Hematopoietic multipotent progenitor cell treated with erythropoietin and hydrocortisone succinate and interleukin-3 and kit ligand, for 4 days (in vitro differentiated cells): ENCODE results near the gene DSCAM.
"Not testable (repeated sequence)": the region's sequence is repeated elsewhere in the genome, so short reads cannot be mapped to it uniquely, and the experiment has no call there.

Experiments used
- DNase-seq: peaks from one replicate; pipeline ENCODE4 v3.0.0-alpha.2; 2015

DSCAM gene

DNA sequence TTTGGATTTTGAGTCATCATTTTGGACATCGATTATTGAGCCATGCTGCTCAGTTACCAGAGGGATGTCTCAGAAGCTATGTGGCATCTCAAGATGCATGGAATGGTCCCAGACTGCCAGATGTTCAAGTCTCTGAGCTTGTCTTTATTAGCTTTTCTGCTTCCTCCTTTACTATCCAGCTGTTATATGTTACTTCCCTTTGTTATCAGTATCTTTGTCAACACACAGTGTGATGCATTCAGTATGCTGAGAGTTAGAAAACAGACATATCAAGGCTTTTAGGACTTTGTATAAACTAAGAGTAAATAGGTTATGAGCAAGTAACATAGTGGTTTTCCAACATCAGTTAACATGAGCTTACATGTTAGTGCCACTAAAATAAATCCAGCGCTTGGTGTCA is 474.5 kb downstream of the DSCAM start:
- DNase-seq = no peak

DNA sequence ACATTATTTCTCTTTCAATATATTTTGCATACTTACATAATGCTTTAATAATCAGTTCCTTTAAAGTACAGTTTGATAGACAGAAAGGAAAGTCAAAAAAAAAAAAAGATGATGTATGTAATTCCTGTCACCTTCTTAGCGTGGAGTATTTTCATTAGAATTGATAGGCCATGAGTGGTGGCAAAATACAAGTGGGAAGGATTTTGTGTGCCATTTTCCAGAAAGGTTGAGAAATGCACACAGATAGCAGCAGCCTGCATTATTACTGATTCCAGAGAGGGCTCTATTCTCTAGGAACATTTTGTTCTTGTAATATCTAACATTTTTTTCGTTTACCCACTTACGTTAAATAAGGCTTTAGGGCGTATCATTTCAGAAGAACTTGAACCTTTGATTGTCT is 475.6 kb downstream of the DSCAM start:
- no peak for DNase-seq

DNA sequence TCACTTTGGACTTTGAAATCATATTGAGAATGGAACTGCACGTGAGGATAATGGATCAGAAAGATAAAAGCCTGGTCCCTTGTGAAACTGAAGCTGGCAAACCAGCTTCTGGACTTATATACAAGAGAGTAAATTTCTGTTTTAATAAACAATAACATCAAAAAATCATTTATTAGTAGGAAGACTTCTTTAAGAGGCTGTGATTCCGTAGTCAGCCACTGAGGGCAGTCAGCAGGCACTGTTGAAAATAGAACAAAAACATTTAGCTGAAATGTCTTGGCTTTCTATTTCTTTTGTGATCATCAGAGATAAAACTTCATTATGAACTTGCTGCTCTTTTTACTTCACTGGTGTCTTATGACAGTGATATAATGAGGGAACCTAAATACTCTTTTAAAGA is 490.3 kb downstream of the DSCAM start:
- no peak for DNase-seq

DNA sequence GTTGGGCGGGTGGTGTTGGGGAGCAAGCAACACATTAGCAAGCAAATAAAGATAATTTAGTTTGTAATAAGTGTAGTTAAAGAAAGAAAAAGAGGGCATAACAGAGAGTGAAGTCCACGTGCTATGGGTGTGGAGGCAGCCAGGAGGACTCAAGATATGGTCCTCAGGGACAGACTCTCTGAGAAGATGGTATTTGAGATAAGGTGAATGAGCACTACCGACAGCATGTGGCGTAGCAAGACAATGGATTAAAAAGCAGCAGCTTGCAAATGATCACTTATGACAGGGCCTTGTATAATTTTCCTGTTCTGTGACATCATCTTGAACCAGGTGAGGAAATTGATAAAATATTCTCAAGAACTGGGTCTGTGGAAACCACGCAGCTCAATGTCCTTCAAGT is 491.9 kb downstream of the DSCAM start:
- no peak for DNase-seq

DNA sequence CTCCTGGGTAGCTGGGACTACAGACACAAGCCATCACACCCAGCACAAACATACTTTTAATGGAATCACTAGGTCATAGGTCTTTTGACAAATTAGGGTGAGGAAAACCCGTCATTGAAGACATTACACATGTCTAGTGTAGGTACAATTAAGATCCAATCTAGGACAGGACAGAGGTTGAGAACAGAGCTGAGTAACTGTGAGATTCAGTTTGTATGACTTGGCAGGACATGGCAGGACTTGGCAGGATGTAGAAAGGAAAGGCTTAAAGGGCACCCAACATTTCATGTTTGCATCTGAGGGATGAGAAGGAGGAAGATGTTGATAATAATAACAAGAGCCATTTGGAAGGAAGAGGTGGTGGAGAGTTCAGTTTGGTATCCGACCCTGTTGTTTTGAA is 496.0 kb downstream of the DSCAM start:
- DNase-seq = no peak

DNA sequence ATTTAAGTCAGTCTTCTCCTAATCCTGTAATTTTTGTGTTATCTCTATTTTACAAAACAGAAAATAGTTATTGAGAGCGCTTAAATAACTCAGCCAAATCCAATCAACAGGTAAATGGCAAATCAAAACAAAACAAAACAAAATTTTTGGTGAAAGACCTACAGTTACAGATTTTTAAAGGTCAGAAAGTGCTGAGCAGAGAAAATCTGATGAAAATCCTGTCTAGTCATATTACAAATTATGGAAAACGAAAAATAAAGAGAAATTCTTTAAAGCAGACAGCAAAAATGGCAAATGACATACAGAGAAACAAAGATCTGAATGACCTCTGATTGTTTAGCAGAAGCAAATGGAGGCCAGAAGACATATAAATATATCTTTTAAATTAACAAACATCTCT is 497.4 kb downstream of the DSCAM start:
- no peak for DNase-seq

DNA sequence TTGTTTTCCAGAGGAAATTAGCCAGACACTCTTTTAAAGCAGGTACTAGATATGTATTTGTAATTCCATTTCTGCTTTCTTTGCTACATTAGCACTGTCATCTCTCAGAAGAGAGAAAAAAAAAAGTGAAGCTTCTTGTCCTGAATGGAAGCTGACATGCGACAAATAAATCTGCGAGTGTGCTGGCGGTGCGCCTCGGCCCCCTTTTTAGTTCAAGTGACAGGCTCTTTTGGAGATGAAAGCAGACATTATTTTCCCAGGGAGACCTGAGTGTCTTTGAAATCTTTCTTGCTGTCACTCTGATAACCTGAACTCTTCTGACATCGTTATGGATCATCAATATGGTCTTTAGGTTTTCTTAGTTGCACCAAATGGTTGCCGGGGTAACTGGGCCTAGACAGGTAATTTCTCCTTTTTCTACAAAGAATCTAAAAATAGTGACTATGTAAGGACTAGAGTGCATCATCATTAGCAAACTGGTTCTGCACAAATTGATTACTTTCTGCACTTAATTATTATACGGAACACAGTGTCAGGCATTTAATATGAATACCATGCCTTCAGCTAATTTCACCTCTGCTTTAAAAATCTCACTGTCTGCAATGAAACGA is 501.1 kb downstream of the DSCAM start:
- no peak for DNase-seq

DNA sequence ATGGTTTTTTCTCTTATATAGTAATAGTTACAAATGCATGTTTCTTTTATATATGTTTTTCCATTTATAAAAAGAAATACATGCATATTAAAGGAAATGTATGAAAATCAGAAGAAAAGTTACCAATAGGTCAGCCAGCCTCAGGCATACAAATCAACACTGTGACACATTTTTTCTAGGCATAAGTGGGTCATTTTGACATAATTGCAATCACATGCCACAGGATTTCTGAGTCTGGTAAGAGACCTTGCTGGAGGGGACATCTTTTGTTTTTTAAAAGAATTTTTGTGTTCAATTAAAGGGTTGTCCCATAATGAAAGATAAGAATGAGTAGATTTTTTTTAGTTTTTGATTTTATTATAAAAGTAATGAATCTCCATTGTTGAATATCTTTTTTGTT is 506.6 kb downstream of the DSCAM start:
- no peak for DNase-seq

DNA sequence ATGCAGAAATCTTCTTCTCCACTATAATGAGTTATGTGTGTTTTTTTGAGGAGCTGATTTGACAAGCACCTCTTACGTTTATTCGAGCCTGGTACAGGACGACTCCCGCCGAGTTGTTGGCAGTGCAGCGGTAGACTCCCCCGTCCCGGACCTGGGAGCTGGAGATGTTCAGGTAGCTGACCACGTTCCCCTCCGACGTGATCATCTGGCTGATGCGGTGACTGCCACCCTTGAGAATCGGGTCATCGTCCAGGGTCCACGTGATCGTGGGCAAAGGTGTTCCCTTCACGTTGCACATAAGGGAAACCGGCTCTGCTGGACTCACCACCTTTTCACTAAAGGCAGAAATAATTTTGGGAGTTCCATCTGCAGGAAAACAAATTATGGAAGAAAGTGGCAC is 507.9 kb downstream of the DSCAM start:
- DNase-seq = no peak

DNA sequence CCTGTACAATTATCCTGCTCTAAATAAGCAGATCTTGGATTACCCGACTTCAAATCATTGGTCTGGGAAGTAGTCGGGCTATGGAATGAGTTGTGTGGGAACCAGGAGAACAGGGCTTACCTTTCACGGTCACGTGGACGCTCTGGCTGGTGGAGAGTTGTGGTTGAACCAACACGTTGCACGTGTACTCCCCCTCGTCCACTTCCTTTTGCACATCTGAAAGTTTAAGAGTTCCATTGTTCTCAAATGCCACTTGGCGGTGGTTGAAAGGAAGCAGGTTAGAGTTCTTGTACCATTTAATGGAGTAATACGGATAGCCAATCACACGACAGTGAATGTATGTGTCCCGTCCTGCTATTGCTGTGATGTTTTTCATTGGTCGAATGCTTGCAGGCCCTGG is 509.0 kb downstream of the DSCAM start:
- no peak for DNase-seq

DNA sequence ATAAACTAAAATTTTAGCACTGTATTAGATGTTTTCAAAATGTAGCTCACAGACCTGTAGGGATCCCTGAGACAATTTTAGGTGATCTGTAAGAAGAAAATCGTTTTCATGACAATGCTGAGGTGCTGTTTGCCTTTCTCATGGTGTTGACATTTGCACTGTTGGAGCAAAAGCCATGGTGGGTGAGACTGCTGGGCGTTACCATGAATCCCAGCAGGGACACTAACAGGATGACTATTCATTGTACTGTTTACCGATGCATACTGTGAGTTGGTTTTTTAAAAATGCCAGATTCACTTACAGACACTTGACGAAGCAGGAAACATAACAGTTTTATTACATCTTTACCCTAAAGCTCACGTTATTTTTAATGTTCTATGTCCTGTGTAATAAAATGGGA is 511.3 kb downstream of the DSCAM start:
- no peak for DNase-seq

DNA sequence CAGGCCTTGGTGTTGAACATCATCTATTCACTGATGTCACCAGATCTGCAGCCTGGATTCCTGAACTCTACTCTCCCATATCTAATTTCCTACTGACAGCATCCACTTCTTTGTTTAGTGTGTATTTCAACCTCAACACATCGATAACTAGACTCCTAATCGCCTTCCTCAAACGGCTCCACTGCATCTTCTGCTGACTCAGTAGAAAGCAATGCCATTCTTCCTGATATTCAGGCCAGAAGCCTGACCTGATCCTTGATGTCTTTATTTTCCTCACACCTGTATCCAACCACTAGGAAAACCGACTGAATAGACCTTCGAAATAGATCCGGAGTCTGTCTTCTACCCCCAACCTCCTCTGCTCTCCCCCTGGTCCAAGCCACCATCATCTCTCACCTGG is 512.8 kb downstream of the DSCAM start:
- no peak for DNase-seq

DNA sequence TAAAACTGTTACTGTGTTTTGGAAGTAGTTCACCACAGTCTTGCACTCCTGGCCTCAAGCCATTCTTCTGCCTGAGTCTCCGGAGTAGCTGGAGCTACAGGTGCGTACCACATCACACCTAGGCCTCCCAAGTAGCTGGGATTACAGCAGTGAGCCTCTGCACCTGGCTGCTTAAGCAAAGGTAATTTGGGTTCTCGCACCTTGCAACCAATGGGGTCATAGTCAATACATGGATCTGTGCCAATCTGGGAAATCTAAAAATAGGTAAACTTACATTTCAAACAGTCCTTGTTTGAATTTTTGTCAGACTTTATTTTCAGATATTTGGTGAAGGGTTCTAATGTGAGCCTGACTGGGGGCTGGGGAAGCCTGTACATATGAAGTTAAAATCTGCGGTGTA is 513.2 kb downstream of the DSCAM start:
- DNase-seq = no peak

DNA sequence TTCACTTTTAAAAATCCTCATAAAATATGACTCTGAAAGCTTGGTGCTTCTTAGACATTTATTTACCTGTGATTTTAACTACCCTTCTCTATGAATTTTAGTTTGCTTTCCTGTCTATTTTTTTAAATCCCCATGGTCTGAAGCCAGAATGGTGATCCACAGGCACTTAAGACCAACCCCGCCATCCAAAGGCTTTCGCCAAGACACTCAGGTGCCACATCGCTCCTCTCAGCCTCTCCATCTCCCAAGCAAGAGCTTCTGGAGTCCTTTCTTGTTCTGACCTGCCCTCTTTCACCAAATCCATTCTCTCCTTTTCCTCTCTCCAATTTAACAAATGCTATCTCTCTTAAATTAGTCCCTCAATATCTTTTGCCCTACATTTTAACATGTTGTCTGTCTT is 515.2 kb downstream of the DSCAM start:
- DNase-seq = no peak

DNA sequence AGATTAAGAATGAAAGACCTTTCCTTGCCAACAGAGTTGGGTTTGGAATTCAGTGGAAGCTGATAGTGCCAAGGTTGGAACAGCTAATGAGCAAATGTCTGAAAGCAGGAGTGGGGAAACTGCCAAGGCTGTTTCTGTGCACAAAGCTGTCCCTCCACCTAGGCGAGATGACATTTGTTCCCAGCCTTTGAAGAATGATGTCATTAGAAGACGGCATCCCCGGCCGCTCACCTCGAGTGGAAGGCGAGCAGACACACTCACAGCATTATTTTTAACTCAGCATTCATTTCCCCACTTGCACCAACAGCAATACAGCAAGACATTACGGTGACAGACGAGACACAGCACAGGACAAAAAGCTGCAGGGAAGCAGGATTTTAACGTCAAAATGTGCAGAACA is 515.8 kb downstream of the DSCAM start:
- no peak for DNase-seq

DNA sequence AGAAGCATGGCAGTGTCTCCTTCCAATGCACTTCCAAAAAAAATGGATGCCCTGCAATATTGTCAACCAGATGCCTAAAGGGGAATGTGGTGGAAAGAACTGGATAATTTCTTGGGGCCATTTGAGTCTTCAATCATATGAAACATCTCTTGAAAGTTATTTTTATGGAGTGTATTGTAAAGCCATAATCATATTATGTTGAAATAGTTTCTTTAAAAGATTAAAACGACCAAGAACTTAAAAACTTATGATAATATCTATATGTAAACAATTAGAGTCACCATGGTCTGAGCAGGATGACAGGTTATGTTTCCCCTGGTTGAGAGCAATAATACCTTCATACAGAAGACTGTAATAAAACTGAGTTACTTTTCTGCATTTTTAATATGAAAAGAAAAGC is 522.6 kb downstream of the DSCAM start:
- no peak for DNase-seq

DNA sequence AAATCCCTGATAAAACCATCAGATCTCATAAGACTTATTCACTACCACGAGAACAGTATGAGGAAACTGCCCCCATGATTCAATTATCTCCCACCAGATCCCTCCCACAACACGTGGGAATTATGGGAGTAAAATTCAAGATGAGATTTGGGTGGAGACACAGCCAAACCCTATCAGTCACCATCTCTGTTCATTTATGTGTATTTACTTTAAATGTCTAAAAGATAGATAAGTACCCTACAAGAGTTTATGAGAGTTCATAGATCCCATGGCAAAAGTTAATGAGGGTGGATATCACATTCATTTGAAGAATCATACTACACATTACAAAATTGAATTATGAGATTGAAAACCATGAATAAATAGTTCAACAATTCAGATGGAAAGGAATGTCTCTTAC is 526.2 kb downstream of the DSCAM start:
- DNase-seq = not testable (repeated sequence)

DNA sequence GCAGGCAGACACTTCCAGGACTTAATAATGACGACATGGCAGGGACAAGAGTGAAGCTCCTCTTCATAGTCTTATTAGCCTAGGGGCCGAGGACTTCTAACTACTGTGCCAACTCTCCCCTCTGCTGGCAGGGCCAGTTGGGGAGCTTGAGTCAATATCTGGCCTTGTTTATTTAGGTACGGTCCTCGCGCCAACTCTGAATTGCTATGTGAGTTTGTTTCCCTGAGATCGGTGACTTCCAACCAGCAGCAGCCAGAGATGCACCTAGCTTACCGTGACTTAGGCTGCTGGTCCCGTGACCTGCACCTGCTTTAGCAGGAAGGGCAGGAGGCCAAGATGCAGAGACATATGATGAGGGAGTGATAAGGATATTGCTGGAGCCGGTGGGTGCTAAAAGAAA is 528.6 kb downstream of the DSCAM start:
- no peak for DNase-seq

DNA sequence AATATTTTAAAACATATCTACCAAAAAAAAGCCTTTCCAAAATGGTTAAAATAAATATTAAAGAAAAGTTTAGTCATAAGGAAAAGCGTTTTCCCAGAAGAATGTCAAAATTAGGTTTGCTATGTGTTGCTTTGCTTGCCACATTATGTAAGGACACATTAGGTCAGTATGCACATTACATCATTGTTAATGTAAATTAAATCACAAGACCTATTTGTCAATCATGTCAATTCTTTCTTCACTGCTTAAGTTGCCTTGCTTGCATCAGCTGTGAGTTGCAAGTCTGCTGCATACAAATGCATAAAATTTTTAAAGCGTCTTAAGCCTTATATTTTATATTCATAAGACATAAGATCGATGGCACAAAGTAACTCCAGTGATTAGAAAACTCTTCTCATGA is 530.9 kb downstream of the DSCAM start:
- no peak for DNase-seq

DNA sequence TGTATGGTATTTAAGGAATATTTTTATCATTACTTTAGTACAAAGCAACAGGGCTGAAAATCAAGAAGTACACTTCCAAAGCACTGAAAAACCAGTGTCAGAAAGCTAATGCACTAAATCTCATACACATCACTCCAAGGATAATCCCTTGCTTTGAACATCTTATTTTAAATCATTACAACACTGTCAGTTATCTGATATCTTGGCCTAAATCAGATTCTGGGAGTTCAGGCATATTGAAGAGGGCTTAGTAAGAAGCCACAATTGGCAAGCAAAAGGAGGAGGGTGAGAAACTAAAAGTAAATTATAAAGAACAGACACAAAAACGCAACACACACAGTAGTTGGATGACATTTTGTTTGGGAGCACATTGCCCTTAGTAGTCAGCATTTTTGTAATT is 531.3 kb downstream of the DSCAM start:
- DNase-seq = no peak

DNA sequence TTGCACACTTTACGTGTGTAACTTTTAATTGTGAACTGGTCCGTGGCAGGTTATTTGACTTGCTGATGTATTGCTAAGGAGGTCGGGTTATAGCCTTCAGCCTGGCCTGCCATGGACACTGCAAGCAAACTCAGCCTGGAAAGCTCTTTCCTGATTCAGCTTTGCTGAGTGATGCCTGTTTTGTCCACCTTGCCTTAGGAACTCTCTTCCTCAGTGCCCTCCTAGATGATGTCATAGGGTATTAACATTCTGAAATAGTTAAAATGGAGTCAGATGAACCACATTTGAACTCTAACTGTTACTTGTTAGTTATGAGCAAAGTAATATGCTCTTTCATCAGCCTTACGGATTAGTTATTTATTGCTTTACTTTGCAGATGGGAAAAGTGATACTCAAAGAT is 533.7 kb downstream of the DSCAM start:
- no peak for DNase-seq

DNA sequence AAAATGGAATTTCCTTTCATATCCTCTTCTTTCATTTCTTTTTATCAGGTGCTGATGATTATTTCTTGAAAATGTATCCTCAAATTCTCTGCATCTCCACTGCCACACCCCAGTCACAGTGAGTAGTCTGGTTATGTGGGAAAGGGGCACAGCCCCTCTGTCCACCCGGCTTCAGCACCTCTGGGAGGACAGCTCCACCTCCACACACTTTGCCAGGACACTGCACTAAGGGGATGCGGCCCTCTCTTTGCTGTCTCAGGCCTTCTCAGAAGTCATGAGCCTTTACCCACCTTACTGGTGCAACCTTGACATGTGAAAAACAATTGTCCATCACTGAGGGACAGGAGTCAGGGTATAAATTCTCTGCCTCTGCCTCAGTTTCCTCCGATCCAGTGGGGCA is 546.7 kb downstream of the DSCAM start:
- DNase-seq = no peak

DNA sequence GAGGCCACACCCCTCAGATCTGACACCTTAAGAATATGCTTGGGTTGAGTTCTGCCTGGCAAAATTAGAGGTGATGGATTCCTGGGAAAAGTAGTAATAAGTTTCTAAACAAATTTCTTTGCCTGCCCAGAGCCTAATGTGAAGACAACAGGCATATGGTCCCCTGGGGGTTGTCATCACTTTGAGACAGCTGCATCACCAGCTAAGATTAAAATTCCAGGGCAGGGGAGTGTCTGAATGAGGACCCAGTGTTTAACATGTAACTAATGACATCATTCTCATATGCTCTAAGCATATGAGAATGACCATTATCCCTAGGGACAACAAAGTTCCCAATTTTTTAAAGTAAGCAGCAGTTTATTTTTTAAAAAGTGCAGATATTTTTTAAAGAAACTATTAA is 547.5 kb downstream of the DSCAM start:
- no peak for DNase-seq

DNA sequence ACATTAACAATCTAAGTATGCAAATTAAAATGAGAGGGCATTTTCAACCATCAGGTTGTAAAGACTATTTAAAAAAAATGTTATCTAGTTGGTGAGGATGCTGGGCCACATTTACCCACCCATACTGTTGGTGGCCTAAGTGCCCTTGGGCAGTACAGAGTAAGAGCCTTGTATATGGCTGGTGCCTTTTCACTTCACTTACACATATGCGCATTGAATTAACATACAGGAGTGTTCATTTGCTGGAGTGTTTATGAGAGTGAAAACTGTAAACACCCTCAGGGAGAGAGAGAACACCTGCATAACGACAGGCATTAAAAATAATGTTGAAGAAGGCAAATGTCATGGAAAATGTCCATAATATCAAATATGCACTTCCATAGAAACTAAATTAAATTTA is 552.6 kb downstream of the DSCAM start:
- DNase-seq = no peak

DNA sequence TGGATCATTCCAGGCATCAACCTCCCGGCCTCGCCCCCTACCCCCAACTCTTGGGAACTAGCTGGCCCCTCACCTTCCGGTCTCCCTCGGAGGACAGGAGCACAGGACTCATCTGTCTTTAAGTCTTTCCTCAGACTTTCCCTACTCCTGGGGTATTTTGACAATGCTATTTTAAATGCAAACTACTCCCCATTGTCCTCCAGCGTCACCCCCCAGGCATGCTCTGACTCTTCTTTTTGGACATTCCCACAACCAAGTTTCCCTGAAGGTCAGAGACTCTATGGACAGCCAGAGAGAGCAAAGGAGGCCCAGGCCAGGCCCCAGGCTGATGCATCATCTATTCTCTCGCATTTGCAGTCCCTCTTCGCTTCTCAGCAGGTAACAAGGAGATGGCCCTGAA is 555.4 kb downstream of the DSCAM start:
- DNase-seq = no peak

DNA sequence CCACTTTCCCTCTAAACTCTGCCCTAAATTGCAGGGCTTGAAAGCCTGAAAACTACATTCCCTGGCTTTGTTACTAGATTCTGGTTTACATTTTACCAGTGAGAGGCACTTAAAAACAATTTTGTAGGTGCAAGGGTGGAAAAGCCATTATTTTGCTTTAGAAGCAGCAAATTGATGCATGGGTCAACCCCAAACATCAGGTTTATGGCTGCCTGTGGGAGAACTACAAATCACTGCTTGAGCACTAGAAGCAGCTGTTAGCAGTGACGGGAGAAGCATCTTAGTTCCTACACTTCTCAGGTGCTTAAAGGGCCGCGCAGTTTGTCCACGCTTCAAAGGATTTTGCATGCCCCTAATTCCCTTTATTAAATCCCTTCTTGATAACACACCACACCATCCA is 562.5 kb downstream of the DSCAM start:
- no peak for DNase-seq
